ENCODE data around the gene MYL12B. TPM values are rescaled to one million over a fixed set of nuclear protein-coding genes. Genes with fewer than 3 reads are reported as not detected.
"Not testable (repeated sequence)": the region's sequence is repeated elsewhere in the genome, so short reads cannot be mapped to it uniquely, and the experiment has no call there.

Gene MYL12B
- total RNA-seq, 2 experiments from 2014 or later = 282 to 301 TPM

DNA sequence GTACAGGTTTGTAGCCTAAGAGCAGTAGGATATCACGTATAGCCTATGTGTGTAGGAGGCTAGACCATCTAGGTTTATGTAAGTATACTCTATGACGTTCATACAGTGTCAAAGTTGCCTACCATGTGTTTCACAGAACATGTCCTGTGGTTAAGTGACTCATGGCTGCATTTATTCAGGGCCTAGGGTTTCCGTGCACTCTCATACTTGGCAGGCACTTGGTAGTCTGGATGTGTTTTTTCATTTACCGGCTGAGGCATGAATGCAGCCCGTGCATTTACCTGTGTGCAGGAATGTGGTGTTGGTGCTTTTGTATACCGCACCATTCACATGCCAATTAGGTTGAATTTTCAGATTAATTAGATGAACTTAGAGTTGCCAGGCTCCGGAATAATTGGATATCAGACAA, 43.4 kb downstream of the MYL12B start:
- CTCF ChIA-PET = interaction anchor here (0.7 kb wide), 1 partner anchor 289 kb away, joined by 3 read pairs; no protein-coding TSS in a partner anchor
- H3K9me3 Mint-ChIP-seq (ENCODE audit: low read depth) = no peaks in the 10 kb centered on the region
- ATAC-seq (peak; percentile 98), DNase-seq (peak; percentile 72)
- peak overlapping the region; percentile 89 for H3K27ac Mint-ChIP-seq
- H3K27me3 Mint-ChIP-seq = peaks cover 16% of the 10 kb centered on the region
- intact Hi-C loops (cut with DNase I, micrococcal nuclease) = loop anchor here (1.0 to 2.0 kb wide), 7 partner anchors 8 to 289 kb away; no protein-coding TSS in a partner anchor
- peak overlapping the region; percentile 20 for H3K4me3 Mint-ChIP-seq
- POLR2A ChIA-PET = no interaction called here
- H3K4me1 Mint-ChIP-seq = peaks cover 20% of the 10 kb centered on the region
- H3K36me3 Mint-ChIP-seq (ENCODE audit: low read depth) = no peaks in the 10 kb centered on the region

- H3K27ac Mint-ChIP-seq = peak overlapping the region; percentile 89
- peaks cover 12% of the 10 kb centered on the region for H3K27me3 Mint-ChIP-seq
- ATAC-seq (peak; percentile 18), DNase-seq (peak; percentile 18)
- intact Hi-C loops (cut with DNase I, micrococcal nuclease) = loop anchor here (1.0 to 2.0 kb wide), 7 partner anchors 9 to 289 kb away; no protein-coding TSS in a partner anchor
- H3K4me1 Mint-ChIP-seq = peaks cover 20% of the 10 kb centered on the region
- H3K4me3 Mint-ChIP-seq = peak overlapping the region; percentile 20
- no peaks in the 10 kb centered on the region for H3K9me3 Mint-ChIP-seq (ENCODE audit: low read depth)
- CTCF ChIA-PET = interaction anchor here (0.6 to 0.7 kb wide), 2 partner anchors 288 to 296 kb away, joined by 3 to 4 read pairs; no protein-coding TSS in a partner anchor
- POLR2A ChIA-PET = no interaction called here
- no peaks in the 10 kb centered on the region for H3K36me3 Mint-ChIP-seq (ENCODE audit: low read depth)
These were observed 44.0 kb downstream of the MYL12B start for GRCh38 chr18:3305933-3306332.

DNA sequence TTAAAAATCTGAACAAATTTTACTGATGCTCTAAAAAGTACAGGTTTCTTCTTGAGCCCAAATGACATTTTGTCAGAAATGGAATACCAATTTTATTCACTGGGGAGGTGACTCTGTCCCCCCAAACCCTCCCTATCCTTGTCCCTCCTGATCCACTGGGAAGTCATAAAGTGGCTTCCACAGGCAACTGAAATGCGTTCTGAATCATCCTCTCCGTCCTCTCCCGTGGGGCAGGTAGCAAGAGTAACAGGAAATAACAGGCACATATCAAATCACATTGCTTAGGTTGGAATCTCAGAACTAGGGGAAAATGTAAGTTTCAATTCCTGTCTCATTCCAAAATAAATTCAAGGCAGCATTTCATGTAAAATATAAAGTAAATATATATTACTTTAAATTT, 44.5 kb downstream of the MYL12B start:
- Mint-ChIP-seq H3K4me3 (peak overlapping the region; percentile 20), H3K27ac (peak overlapping the region; percentile 89), H3K36me3 (ENCODE audit: low read depth) (no peaks in the 10 kb centered on the region), H3K9me3 (ENCODE audit: low read depth) (no peaks in the 10 kb centered on the region), H3K4me1 (peaks cover 20% of the 10 kb centered on the region), H3K27me3 (peaks cover 8% of the 10 kb centered on the region)
- ATAC-seq (no peak), DNase-seq (no peak)
- CTCF ChIA-PET = interaction anchor here (0.6 kb wide), 1 partner anchor 296 kb away, joined by 4 read pairs; no protein-coding TSS in a partner anchor
- intact Hi-C loops (cut with DNase I, micrococcal nuclease) = no loop called here
- POLR2A ChIA-PET = no interaction called here

GRCh38 chr18:3313685-3314084, 51.8 kb downstream of the MYL12B start:
- POLR2A ChIA-PET = no interaction called here
- peaks cover 1% of the 10 kb centered on the region for H3K9me3 Mint-ChIP-seq (ENCODE audit: low read depth)
- DNase-seq = no peak
- intact Hi-C loops (cut with DNase I, micrococcal nuclease) = no loop called here
- CTCF ChIA-PET = interaction anchor here (1.0 kb wide), 1 partner anchor 16 kb away, joined by 3 read pairs; no protein-coding TSS in a partner anchor
- ATAC-seq = no peak
- no peak overlapping the region for H3K4me3 Mint-ChIP-seq
- peaks cover 5% of the 10 kb centered on the region for H3K27me3 Mint-ChIP-seq
- H3K36me3 Mint-ChIP-seq (ENCODE audit: low read depth) = no peaks in the 10 kb centered on the region
- H3K27ac Mint-ChIP-seq = no peak overlapping the region
- no peaks in the 10 kb centered on the region for H3K4me1 Mint-ChIP-seq

DNA sequence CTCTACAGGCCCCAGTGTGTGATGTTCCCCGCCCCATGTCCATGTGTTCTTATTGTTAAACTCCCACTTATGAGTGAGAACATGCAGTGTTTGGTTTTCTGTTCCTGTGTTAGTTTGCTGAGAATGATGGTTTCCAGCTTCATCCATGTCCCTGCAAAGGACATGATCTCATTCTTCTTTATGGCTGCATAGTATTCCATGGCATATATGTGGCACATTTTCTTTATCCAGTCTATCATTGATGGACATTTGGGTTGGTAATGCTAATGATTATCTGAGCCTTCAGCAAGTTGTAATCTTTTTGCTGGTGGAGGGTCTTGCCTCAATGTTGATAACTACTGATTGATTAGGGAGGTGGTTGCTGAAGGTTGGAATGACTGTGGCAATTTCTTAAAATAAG, 53.4 kb downstream of the MYL12B start:
- CTCF ChIA-PET = interaction anchor here (0.8 kb wide), 1 partner anchor 8 kb away, joined by 5 read pairs; no protein-coding TSS in a partner anchor
- H3K27ac Mint-ChIP-seq; intact Hi-C loops (cut with DNase I, micrococcal nuclease); DNase-seq; ATAC-seq; POLR2A ChIA-PET; H3K4me3 Mint-ChIP-seq; H3K27me3 Mint-ChIP-seq; H3K36me3 Mint-ChIP-seq (ENCODE audit: low read depth); H3K9me3 Mint-ChIP-seq (ENCODE audit: low read depth): not testable (repeated sequence)
- H3K4me1 Mint-ChIP-seq = peaks cover 12% of the 10 kb centered on the region

- no peak overlapping the region for H3K4me3 Mint-ChIP-seq
- no peaks in the 10 kb centered on the region for H3K36me3 Mint-ChIP-seq (ENCODE audit: low read depth)
- ChIA-PET CTCF (interaction anchor here (0.6 to 2.8 kb wide), 9 partner anchors 10 to 347 kb away, joined by 3 to 9 read pairs (median 4); no protein-coding TSS in a partner anchor), POLR2A (interaction anchor here (1.3 kb wide), 1 partner anchor 22 kb away, joined by 3 read pairs; no protein-coding TSS in a partner anchor)
- DNase-seq (peak; percentile 63), ATAC-seq (peak; percentile 76)
- peaks cover 1% of the 10 kb centered on the region for H3K9me3 Mint-ChIP-seq (ENCODE audit: low read depth)
- H3K27ac Mint-ChIP-seq = peak overlapping the region; percentile 9
- peaks cover 23% of the 10 kb centered on the region for H3K4me1 Mint-ChIP-seq
- intact Hi-C loops (cut with DNase I, micrococcal nuclease) = loop anchor here in 1 of 2 experiments (1.0 kb wide), 1 partner anchor 14 kb away; no protein-coding TSS in a partner anchor
- peaks cover 6% of the 10 kb centered on the region for H3K27me3 Mint-ChIP-seq
These were observed 57.5 kb downstream of the MYL12B start for GRCh38 chr18:3319399-3319798.

DNA sequence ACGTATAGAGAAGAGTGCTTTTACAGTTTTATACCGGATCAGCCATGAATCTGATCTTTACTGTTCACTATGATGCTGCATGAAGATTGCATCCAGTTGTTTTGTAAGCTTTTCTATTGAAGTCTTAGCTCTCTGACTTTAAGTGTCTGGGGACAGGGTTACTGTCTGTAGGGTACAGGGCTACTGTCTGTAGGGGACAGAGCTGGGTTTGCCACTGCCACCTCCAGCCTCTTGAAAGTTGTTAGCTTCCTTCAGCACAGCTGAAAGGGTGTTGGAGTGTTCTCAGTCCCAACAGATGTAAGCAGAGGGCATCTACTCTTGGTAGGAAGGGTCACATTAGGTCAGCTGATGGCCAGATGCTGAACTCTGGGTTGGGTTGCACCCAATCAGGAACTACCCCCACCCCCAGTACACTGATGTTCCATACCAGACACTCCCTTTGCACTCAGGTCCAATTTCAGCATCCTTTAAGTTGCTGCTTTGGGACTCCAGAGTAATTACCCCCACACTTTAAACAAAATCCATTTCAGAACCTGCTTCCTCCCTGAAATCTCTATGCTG, 58.0 kb downstream of the MYL12B start:
- H3K4me1 Mint-ChIP-seq = peaks cover 23% of the 10 kb centered on the region
- peaks cover 6% of the 10 kb centered on the region for H3K27me3 Mint-ChIP-seq
- peaks cover 1% of the 10 kb centered on the region for H3K9me3 Mint-ChIP-seq (ENCODE audit: low read depth)
- no peak overlapping the region for H3K27ac Mint-ChIP-seq
- intact Hi-C loops (cut with DNase I, micrococcal nuclease) = loop anchor here (1.0 to 5.0 kb wide), 2 partner anchors 15 to 127 kb away; no protein-coding TSS in a partner anchor
- ATAC-seq (peak; percentile 25), DNase-seq (no peak)
- no peak overlapping the region for H3K4me3 Mint-ChIP-seq
- H3K36me3 Mint-ChIP-seq (ENCODE audit: low read depth) = no peaks in the 10 kb centered on the region
- CTCF ChIA-PET = interaction anchor here (0.6 to 2.8 kb wide), 8 partner anchors 13 to 346 kb away, joined by 3 to 9 read pairs (median 4); no protein-coding TSS in a partner anchor
- POLR2A ChIA-PET = interaction anchor here (1.3 kb wide), 1 partner anchor 23 kb away, joined by 3 read pairs; no protein-coding TSS in a partner anchor

DNA sequence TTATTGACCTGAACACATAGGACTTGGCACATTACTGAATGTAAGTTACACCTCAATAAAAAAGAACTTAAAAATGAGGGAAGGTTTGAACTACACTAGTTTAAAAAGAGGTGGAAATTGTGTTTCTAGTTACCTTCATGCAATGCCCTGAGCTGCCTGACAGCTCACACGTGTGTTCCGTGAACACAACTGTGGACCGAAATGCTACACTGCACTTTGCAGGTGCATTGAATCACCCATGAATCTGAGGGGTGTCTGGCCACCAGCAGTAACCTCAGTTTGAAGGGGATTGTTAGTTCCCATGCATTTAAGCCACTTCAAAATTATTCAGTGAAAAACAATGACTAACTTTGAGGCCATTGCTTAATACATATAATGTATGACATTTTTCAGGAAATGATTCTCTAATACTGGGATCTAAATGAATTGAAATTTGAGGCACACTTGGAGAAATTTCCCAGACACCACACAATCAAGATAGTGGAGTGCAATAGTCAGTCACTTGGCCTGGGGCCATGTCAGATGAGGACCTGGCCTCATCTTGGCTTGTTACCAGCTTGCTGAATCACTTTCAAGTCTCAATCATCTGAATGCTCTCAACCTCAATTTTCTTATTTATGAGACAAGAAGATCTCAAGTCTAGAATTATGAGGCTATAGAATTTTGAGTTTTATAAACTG, 59.3 kb downstream of the MYL12B start:
- ChIA-PET POLR2A (no interaction called here), CTCF (no interaction called here)
- peaks cover 9% of the 10 kb centered on the region for H3K27me3 Mint-ChIP-seq
- no peak overlapping the region for H3K27ac Mint-ChIP-seq
- H3K4me1 Mint-ChIP-seq = peaks cover 23% of the 10 kb centered on the region
- no peaks in the 10 kb centered on the region for H3K9me3 Mint-ChIP-seq (ENCODE audit: low read depth)
- ATAC-seq (peak; percentile 38), DNase-seq (peak; percentile 54)
- no peak overlapping the region for H3K4me3 Mint-ChIP-seq
- intact Hi-C loops (cut with DNase I, micrococcal nuclease) = loop anchor here (5.0 kb wide), 1 partner anchor 126 kb away; no protein-coding TSS in a partner anchor
- no peaks in the 10 kb centered on the region for H3K36me3 Mint-ChIP-seq (ENCODE audit: low read depth)

DNA sequence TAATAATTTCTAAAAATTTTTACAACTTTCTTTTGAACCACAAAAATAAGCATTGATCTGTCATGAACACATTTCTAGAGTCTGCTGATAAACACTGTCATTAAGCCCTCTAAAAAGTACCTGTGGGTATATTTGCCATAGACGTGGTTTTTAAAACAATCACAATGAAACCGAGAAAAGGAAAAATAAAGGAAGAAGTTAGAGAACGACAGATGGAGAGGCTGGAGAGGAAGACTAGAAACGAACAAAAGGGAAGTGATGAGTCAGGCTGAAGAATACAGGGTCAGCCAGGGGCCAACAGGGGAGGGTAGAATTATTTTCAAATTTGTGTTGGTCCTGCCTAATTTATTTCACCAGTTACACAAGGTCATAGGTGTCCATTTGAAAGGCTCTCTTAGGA, 62.0 kb downstream of the MYL12B start:
- Mint-ChIP-seq H3K36me3 (ENCODE audit: low read depth) (no peaks in the 10 kb centered on the region), H3K4me1 (peaks cover 21% of the 10 kb centered on the region), H3K4me3 (no peak overlapping the region), H3K27me3 (peaks cover 10% of the 10 kb centered on the region), H3K9me3 (ENCODE audit: low read depth) (no peaks in the 10 kb centered on the region), H3K27ac (no peak overlapping the region)
- intact Hi-C loops (cut with DNase I, micrococcal nuclease) = loop anchor here (5.0 kb wide), 1 partner anchor 123 kb away; no protein-coding TSS in a partner anchor
- ChIA-PET CTCF (interaction anchor here (1.3 to 1.7 kb wide), 5 partner anchors 9 to 342 kb away, joined by 3 to 11 read pairs (median 8); no protein-coding TSS in a partner anchor), POLR2A (no interaction called here)
- DNase-seq (no peak), ATAC-seq (no peak)

All from activated CD4-positive, alpha-beta T cell treated with anti-CD3 and anti-CD28 coated beads for 36 hours (primary cell).